Spinal cord (tissue), 10 donors: ENCODE measurements around the gene CPSF2. TPM values are rescaled to one million over a fixed set of nuclear protein-coding genes. Genes with fewer than 3 reads are reported as not detected.
A peak's percentile ranks its signal among the peaks of the same experiment; 100 is the strongest.
"Not testable (repeated sequence)": the region's sequence is repeated elsewhere in the genome, so short reads cannot be mapped to it uniquely, and the experiment has no call there.

Experiments
- DNase-seq, 6 donors: peaks; one replicate each; pipeline versions ENCODE4 v3.0.0 to v3.0.0-alpha.2; 2013 to 2015; ENCODE audit warnings: low spot score in 6 of 6, low read depth in 4 of 6
- H3K27ac ChIP-seq: one replicate; pipeline ENCODE4 v1.5.1; 2013; ENCODE audit warnings: low read depth, low read length, control low read depth
- H3K27me3 ChIP-seq: one replicate; pipeline ENCODE4 v1.6.1; 2013; ENCODE audit warnings: low read length; ENCODE audit not compliant: control insufficient read depth, insufficient read depth
- H3K36me3 ChIP-seq: one replicate; pipeline ENCODE4 v1.6.1; 2013; ENCODE audit warnings: low read length; ENCODE audit not compliant: control insufficient read depth, insufficient read depth
- H3K4me1 ChIP-seq: one replicate; pipeline ENCODE4 v1.6.1; 2013; ENCODE audit warnings: low read length; ENCODE audit not compliant: control insufficient read depth, insufficient read depth
- H3K4me3 ChIP-seq: one replicate; pipeline ENCODE4 v1.5.1; 2013; ENCODE audit warnings: low read depth, low read length, control low read depth
- H3K9me3 ChIP-seq: one replicate; pipeline ENCODE4 v1.6.1; 2013; ENCODE audit warnings: low read length; ENCODE audit not compliant: control insufficient read depth, insufficient read depth
- WGBS: methylation state at CpG from one replicate; pipeline ENCODE4 v1.1.5; 2013; ENCODE audit warnings: missing lambda C conversion rate; ENCODE audit not compliant: insufficient coverage; 5-methylcytosine and 5-hydroxymethylcytosine counted together
- polyA plus RNA-seq, 2 donors: library from polyadenylated mRNA; unstranded; fragments of 120-200 nt; gene quantifications; one replicate each; pipeline ENCODE4 v1.2.1, GENCODE V29; 2013; ENCODE audit not compliant: insufficient read length in 2 of 2
- total RNA-seq, 2 donors: library from RNA; depleted of rRNA in 1 of 2; stranded (reverse); fragments of 120-200 nt in 1 of 2; fragments of >200 nt in 1 of 2; gene quantifications; one replicate each; pipeline versions ENCODE4 v1.2.3 to v1.2.4, GENCODE V29; 2013 to 2014
- donor health status: healthy.

The CPSF2 gene
- total and polyA plus RNA-seq, 4 donors: 28.9 to 57.5 (median 48.1) TPM

DNA sequence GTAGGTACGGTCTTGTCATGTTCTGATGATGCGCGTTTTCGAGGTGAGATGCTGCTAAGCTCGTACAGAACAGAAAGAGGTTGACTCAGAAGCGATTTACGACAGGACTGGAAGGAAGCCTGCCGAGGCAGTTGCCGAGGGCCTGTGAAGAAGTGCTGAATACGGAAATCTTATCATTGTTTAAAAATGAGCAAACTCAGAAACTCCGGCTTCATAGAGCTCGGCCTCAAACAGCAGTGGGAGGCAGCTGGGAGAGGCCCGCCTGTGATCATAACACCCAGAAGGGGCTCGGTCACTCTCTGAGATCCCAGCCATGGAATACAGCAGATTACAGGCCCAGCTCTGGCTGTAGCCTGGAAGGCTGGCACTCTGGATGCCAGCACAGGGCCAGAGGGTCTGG is 87.4 kb downstream of the CPSF2 start:
- peak in 1 of 6 donors; percentile 8 for DNase-seq
- Histone ChIP-seq H3K4me1 (peaks cover 4% of the 10 kb centered on the region), H3K36me3 (no peaks in the 10 kb centered on the region), H3K4me3 (no peak overlapping the region), H3K27ac (no peak overlapping the region), H3K27me3 (no peaks in the 10 kb centered on the region), H3K9me3 (no peaks in the 10 kb centered on the region)
- WGBS: 75% methylated on average over 14 of the region's 14 CpGs

DNA sequence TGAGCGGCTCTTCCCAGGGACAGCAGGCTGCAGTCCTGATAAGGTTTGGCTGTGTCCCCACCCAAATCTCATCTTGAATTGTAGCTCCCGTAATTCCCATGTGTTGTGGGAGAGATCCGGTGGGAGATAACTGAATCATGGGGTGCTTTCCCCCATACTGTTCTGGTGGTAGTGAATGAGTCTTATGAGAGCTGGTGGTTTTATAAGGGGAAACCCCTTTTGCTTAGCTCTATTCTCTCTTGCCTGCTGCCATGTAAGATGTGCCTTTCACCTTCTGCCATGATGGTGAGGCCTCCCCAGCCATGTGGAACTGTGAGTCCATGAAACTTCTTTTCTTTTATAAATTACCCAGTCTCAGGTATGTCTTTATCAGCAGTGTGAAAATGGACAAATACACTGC is 91.4 kb downstream of the CPSF2 start:
- not testable (repeated sequence) for H3K4me3 ChIP-seq, H3K27ac ChIP-seq, H3K4me1 ChIP-seq, H3K36me3 ChIP-seq, H3K9me3 ChIP-seq, H3K27me3 ChIP-seq, DNase-seq
- no CpG with 5 or more reads among the region's 3 CpGs for WGBS

DNA sequence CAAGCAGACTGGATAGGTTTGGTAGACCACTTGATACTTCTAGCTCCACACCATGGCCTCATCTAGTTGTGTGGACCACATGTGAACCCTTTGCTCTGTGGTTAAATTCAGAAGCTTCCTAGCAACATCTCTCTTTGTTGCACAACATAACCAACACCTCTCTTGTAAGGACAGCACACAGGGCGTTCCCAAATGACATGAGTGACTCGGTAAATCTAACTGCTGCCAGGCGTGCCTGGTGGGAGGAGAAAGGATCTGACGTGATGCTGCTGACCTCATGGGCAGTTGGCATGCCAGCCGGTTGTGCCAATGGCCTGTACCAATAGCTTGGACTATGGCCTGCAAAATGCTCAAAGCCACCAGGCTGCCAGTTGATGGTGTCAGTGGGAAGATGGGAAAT is 93.8 kb downstream of the CPSF2 start:
- Histone ChIP-seq H3K27me3 (no peaks in the 10 kb centered on the region), H3K27ac (no peak overlapping the region), H3K4me1 (no peaks in the 10 kb centered on the region), H3K9me3 (no peaks in the 10 kb centered on the region), H3K4me3 (no peak overlapping the region), H3K36me3 (no peaks in the 10 kb centered on the region)
- WGBS: 84% methylated on average over 4 of the region's 5 CpGs
- no peak for DNase-seq

DNA sequence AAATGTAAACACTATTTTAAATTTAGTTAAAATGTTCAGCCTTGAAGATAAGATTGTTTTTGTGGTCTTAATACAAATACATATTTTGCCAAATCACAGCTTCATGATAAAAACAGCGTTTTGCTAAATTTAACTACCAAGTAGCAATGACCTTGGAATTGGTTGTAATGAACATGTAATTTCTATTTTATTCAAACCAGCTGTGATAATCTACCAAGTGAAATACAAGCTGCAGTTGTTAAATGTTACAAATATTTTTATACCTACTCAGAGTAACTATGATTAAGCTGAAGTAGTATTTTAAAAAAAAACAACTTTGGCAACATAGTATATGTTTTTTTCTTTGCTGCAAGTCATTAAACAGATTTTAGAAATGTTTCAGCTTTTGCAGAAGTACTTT is 96.2 kb downstream of the CPSF2 start:
- Histone ChIP-seq H3K27ac (no peak overlapping the region), H3K27me3 (no peaks in the 10 kb centered on the region), H3K4me1 (no peaks in the 10 kb centered on the region), H3K4me3 (no peak overlapping the region), H3K36me3 (no peaks in the 10 kb centered on the region), H3K9me3 (no peaks in the 10 kb centered on the region)
- DNase-seq: no peak
- WGBS: no CpG with 5 or more reads among the region's 1 CpG

Other genes with a start within 250 kb of the CPSF2 start
- gene FBLN5, start 174.3 kb upstream of the CPSF2 start, total RNA-seq: 10 to 100 TPM; 33.0 to 37.2 TPM
- gene FBLN5, start 174.3 kb upstream of the CPSF2 start, polyA plus RNA-seq: 10 to 100 TPM; 39.9 to 44.6 TPM
- gene TRIP11, start 81.9 kb upstream of the CPSF2 start, total RNA-seq: 10 to 100 TPM; 42.2 to 58.0 TPM
- 10 to 100 TPM; 14.2 to 17.1 TPM for gene TRIP11, start 81.9 kb upstream of the CPSF2 start, polyA plus RNA-seq
- 10 to 100 TPM; 37.3 to 43.2 TPM for gene ATXN3, start 15.4 kb upstream of the CPSF2 start, total RNA-seq
- 10 to 100 TPM; 20.8 to 22.9 TPM for gene ATXN3, start 15.4 kb upstream of the CPSF2 start, polyA plus RNA-seq
- 100 to 1,000 TPM; 148 to 391 TPM for gene NDUFB1, start 263 bp upstream of the CPSF2 start, total RNA-seq
- 100 to 1,000 TPM; 210 to 226 TPM for gene NDUFB1, start 263 bp upstream of the CPSF2 start, polyA plus RNA-seq
- gene SLC24A4, start 201.2 kb downstream of the CPSF2 start, total RNA-seq: 1 to 10 TPM; 5.8 to 7.4 TPM
- gene SLC24A4, start 201.2 kb downstream of the CPSF2 start, polyA plus RNA-seq: 10 to 100 TPM in 1 of 2 donors, 1 to 10 TPM in 1; 6.4 to 11.8 TPM